Stimulated activated CD4-positive, alpha-beta T cell treated with anti-CD3 and anti-CD28 coated beads, Interleukin-4, amount 100 ng/mL, for 1 hour (primary cell): ENCODE results near the gene AGAP3.

ENCODE experiments used
- DNase-seq: peaks from one replicate; pipeline ENCODE4 v3.0.0-alpha.2; 2020

The AGAP3 gene

DNA sequence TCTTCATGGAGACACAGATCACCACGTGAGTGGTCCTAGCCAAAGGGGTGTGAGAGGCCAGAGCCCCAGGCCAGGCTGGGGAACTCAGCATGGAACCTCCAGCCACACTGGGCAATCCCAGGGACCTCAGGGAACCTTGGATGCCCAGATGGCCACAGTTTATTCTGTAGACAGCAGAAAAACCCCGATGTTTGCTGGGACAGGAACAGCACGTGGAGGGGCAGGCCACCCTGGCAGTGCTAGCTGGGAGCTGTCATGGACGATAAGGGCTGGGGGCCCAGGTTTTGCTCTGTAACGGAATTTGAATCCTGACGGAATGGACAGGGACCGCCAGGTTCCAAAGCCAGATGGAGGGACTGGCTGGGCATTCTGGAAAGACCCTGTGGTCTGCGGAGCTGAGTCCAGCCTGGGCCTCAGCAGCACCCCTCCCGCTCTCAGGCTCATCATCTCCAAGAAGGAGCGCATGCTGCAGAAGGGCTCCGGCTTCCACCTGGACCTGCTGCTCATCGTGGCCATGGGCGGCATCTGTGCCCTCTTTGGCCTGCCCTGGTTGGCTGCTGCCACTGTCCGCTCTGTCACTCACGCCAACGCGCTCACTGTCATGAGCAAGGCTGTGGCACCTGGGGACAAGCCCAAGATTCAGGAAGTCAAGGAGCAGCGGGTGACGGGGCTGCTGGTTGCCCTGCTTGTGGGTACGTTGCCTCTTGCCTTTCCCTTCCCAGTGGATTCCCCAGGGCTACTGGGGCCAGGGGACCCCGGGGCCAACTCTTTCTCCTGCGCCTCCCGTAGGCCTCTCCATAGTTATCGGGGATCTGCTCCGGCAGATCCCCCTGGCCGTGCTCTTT is 11.2 kb upstream of the AGAP3 start:
- no peak for DNase-seq

DNA sequence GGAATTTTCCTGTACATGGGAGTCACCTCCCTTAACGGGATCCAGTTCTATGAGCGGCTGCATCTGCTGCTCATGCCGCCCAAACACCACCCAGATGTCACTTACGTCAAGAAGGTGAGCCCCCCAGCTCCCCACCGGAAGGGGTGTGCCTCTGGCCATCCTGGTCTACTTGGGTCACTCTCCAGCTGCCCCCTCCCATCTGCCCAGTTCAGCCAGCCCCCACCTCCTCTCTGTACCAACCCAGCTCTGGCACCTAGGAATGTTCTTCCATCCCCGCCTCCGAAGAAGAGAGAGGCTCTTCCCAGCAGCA is 10.7 kb upstream of the AGAP3 start:
- DNase-seq: no peak

DNA sequence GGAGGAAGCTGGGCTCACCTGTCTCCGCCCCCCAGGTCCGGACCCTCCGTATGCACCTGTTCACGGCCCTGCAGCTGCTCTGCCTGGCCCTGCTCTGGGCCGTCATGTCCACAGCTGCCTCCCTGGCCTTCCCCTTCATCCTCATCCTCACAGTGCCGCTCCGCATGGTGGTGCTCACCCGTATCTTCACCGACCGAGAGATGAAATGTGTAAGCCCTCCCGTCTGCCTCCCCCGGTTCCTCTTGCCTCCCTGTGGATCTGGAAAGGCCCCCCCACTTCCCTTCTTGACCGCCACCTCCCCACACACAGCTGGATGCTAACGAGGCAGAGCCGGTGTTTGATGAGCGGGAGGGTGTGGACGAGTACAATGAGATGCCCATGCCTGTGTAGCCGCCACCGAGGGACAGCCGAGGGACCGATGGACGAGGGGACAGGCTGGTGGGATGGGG is 10.3 kb upstream of the AGAP3 start:
- DNase-seq: no peak

DNA sequence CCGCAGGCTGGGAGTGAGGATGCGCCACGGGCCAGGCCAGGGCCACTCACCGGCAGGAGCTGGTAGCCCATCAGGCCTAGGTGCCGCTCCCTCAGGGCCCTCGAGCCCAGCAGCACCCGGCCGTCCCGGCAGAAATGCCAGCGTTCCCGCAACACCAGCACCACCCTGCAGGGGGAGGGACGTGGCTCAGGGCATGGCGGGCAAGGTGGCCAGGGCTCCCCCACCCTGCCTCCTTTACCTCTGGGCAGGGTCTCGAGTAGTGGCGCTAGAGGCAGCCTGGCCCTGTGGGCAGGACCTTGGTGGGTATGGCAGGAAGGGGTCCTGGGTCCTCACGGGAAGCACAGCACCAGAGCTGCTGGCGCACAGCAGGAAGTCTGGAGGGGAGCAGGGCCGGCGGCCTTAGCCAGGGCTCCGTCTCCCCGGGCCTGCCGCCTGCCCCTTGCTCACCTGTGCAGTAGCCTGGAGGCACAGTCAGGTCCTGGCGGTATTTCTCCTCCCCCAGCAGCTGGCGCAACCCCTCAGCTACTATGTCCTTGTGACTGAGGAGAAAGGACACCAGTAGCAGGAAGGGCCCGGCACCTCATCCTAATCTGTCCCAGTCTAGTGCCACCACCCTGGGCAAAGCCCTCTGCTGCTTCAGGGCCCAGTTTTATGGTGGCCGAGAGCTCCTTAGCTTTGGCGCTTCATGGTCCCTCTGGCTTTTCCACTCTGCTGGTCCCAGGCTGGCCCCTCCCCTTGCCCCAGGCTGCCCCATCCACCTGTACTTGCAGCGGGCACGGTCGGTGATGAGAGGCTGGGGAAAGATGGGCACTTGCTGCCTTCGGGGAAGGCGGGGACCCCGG is 9.2 kb upstream of the AGAP3 start:
- DNase-seq: no peak

DNA sequence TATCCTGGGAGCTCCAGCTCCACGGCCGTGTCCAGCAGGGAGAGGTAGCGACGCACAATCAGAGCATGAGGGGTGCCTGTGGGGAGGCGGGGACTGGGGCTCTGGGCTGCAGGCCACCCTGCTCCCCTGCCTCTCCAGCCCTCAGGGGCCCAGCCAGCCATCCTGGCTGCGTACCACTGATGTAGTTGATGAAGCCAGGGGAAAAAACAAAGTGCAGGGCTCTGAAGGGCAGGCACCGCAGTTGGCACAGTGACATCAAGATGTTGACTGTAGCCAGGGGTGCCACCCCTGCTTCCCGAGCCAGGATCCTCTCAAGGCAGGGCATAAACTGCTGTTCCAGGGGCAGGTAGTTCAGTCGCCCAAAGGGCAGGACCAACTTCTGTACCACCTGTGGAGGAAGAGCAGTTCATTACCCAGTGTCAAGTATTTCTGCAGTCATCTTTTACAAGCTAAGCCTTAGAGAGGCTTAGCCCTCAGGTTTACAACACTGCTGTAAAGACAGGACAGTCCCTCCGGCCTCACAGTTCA is 8.5 kb upstream of the AGAP3 start:
- DNase-seq: no peak

DNA sequence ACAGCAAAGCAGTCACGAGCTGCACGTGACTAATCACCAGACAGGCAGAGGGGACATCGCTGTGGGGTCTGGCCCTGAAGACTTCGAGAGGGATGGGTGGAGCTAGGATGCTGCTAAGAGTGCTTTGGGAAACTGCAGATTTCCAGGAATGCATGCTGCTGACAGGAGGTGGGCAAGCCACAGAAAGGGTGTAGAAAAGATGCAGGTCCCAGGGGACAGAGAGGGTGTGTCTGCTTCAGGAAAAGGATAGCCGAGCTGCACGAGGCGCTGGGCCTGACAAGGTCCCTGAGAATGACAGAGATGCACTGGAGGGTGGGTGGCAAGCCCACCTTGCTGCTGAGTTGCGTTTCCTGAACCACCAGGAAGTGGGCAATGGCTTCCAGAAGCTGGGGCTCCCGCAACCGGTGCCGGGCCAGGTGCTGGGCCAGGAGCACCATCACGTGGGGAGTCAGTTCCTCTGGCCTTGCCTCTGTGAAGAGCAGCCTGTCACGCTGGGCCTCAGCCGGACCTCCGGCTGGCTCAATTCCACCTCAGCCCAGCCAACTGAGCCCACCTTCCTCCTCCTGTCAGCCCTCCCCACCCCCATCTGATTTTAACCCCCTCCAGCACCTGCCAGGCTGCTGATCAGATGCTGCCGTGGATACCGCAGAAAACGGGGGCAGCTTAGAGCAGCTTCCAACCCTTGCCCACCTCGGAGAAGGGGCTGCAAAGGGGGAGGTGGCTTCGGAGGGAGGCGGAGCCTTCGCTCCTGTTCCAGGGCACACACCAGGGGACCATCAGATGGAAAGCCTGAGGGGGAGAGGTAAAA is 7.8 kb upstream of the AGAP3 start:
- no peak for DNase-seq

DNA sequence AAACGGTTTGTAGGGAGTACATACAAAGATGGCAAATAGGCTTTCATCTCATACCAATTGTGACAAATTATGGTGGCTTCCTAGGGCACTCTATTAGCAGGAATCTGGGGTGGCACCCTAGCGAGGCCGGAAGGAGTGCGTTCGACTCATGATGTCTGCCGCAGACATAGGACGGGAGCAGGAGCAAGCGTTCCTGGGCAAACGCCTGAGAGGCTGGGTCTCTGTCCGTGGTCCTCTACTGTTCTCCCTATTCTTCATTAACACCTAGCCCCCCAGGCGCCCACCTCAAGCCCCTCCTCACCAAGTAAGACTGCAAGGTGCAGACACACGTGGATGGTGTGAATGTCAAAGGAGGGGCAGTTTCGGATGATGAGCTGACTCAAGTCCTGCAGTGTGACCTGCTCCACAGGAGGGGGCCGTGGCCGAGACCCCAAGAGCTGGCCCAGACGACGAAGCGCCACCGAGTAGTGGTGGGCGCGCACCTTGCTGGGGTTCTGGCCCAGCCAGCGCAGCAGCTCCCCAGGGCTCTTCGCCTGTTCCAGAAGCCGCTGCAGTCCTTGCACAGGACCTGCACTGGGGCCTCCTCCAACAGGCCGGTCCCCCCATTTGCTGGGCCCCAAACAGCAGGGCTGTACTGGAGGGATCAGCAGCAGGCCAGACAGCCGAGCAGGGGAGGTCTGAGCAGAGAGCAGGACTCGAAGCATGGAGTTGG is 6.9 kb upstream of the AGAP3 start:
- no peak for DNase-seq

DNA sequence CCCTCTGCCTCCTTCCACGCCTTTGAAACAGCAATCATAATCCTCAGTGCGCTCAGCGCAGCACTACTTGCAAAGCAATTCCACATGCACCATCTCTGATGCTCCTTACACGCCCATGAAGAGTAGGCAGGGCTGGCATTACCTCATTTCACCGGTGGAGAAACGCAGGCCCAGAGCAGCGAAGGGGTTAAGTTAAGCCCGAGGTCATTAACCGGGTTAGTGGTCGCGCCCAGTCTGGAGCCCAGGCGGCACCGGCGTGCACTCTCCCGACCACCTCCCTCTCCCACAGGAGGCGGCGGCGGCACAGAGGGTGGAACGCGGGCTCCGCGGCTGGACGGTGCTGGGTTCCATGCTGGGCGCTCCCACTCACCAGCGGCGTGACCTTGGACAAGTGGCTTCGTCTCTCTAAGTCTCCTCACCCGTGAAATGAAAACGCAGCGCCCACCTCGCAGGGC is 6.2 kb upstream of the AGAP3 start:
- no peak for DNase-seq

DNA sequence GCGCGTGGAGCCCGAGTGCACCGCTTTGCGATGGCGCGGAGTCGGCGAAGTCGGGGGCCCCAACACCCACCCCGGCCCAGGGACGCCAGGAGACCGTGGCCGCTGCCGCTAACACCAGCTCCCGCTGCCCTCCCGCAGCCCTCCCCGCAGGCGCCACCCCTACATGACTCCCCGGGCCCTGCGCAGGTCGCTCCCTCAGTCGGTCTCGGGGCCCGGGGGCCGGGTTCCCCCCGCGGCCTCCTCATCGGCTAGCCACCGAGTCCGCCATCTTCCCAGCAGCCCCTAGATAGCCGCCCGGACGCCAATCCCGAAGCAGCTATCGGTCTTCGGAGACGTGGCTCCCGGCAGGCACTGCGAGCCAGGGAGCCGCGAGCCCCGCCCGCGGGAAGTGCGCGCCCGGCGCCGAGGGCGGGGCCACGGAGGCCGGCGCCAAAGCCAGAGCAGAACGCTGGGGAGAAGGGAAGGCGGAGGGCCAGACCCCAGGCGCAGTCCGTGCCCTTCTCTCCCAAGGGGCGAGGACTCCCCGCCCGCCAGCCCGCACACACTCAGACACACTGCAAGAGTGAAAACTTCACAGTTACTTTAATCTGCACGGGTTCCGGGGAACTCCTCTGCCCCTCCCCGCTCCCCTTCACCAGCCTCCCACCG is 5.6 kb upstream of the AGAP3 start, which contains the start of gene FASTK:
TSS of gene FASTK (minus strand) at position 288 of the 648 bp plus-strand sequence. CDS start at position 245, 43 bp downstream.
- peak; percentile 88 for DNase-seq

DNA sequence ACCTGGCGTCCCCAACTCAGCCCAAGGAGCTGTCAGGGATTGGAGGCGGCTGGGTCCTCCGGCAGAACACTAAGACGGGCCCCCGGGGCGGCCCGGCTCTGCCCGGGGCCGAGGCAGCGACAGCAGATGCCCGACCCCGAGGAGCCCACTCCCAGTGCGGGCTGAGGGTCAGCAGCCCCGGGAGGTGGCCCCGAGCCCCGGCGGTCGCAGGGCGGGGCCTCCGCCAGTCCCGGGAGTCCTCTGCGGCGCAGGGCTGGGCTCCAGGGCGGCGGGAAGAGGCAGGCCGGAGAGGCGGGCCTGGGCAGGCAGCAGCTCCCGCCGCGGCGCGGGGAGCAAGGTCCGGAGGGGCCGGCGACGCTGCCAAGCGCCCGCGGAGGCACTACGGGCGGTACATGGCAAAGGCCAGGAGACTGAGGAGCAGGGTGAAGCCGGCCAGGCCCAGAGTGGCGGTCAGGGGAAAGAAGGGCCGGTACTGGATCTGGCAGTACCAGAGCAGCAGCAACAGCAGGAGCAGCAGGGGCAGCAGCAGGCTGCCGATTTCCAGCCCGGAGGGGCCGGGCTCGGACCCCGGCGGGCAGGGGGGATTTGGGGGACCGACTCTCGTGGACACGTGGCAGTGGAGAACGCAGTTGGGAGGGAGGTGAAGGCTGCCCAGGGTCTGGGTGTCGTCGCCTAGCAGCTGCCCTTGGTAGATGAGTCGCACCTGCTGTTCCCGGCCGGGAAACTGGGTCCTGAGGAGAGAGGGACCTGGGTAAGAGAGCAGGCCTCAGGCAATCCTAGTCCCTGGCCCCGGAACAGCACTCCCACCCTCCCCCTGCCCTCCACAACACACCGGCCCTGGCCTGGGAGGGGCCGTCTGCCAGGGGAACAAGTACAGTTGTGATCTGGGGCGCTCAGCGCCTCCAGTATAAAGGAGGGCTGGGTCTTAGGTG is 4.8 kb upstream of the AGAP3 start:
- no peak for DNase-seq

DNA sequence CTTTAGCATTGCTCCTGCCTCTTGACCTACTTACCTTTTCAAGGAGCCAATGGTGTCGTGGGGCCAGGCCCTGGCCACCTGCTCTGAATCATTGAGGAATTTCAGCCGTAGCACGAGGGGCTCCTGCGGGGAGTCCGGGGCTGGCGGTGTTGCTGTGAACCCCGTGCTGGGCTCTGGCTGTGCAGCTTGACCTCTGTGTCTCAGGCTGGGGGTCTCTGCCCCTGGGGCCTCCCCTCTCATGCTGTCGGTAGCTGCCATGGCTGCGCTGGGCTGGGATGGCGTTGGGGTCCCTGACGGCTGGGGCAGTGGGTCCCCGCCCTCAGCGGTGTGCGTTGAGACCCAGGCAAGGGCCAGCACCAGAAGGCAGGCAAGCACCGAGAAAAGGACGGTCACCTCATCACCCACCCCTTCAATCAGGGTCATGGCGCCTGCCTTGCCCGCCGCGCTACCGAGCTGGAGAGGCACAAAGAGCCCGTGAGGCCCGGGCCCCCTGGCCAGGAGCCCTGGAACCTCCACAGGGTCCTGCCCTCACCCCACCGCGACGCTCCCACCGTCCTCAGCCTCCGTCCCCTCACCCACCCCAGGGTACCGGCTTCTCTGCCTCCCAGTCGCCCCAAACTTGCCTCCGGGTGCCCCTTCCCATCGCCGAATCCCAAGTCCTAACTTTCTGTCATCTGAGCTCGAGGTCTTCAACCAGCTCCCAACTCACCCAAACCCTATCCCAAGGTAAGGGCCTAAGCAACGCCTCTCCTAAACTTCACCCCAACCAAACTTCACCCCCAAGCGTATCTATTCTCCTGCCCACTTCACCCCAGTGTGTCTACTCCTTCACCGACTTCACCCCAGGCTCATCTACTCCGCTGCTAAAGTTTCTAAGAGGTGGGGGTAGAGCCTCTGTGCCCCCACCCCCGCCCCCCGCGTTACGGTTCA is 3.9 kb upstream of the AGAP3 start:
- DNase-seq: no peak

DNA sequence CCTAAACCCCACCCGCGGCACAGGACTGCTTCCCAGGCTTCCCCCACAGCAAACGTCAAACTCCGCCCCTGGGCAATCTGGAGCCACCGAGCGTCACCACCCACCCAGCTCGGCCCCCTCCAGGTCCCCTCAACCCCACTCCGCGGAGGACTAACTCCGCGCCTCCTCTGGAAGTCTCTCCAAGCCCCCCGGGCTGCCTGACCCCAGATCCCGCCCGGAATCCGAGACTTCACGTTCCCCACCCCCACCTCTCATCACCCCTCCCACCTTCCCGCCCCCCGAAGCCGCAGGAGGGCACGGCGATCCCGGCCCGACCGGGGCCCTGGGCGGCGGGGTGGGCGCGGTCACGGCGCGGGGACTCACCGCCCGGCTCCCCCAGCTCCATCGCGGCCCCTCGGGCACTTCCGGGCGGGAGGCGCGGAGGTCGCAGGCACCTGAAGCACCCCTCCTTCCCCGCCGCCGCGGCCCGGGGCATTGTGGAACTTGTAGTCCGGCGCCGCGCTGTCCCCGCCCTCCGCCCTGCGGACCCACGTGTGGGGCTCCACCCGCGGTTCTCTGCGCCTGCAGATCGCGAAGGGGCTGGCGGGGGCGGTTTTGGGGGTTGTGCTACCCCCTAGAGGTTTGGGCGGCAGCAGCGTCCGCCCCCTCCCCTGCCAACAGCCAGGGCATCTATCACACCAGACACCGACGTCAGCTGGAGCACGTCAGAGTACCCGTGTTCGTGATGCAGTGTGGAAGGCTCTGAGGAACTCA is 3.0 kb upstream of the AGAP3 start, which contains the start of gene TMUB1:
TSS of gene TMUB1 (minus strand) at position 423 of the 753 bp plus-strand sequence. CDS start 930 bp downstream, outside the sequence.
- peak; percentile 84 for DNase-seq

DNA sequence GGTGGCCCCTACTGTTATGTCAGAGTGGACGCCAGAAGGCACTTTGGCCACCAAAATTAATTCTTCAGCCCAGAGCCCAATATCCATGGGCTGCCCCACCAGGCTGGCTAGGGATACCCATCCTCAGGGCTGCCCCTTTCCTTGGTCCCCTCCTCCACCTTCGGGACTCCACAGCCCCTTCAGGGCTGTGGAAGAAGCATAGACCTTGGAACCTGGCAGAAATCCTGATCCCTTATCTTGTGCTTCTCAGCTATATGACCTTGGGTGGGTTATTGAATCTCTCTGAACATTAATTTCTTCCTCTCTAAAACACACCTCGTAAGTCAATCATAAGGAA is 2.5 kb upstream of the AGAP3 start:
- DNase-seq: no peak

DNA sequence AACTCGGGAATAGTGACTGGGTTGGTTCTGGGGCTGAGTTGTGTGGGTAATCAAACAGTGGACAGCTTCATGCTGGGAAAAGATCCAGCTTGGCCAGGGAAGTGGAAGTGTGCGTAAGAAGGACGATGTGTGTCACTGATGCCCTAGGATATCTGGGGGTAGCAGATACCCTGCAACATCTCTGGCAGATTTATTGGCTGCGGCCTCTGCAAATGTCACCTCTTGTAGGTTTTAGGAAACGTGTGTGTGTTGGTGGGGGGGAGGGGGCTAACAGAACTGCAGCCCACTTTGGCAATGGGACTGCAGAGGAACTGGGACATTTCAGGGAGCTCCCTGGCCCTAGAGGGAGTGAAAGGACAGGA is 965 bp upstream of the AGAP3 start:
- no peak for DNase-seq

DNA sequence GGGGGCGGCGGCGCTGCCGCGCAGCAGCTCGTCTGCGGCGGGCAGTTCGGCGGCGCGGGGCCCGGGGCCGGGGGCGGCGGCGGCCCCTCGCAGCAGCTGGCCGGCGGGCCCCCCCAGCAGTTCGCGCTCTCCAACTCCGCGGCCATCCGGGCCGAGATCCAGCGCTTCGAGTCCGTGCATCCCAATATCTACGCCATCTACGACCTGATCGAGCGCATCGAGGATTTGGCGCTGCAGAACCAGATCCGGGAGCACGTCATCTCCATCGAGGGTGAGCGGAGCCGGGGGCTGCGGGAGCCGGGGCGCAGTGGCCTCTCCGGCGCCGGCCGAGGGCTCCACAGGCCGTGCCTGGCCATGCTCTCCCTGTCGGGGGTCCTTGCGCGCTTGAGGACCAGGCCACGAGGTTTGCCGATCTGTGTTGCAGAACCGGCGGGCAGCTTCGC is 548 bp downstream of the AGAP3 start:
- DNase-seq: peak; percentile 34

DNA sequence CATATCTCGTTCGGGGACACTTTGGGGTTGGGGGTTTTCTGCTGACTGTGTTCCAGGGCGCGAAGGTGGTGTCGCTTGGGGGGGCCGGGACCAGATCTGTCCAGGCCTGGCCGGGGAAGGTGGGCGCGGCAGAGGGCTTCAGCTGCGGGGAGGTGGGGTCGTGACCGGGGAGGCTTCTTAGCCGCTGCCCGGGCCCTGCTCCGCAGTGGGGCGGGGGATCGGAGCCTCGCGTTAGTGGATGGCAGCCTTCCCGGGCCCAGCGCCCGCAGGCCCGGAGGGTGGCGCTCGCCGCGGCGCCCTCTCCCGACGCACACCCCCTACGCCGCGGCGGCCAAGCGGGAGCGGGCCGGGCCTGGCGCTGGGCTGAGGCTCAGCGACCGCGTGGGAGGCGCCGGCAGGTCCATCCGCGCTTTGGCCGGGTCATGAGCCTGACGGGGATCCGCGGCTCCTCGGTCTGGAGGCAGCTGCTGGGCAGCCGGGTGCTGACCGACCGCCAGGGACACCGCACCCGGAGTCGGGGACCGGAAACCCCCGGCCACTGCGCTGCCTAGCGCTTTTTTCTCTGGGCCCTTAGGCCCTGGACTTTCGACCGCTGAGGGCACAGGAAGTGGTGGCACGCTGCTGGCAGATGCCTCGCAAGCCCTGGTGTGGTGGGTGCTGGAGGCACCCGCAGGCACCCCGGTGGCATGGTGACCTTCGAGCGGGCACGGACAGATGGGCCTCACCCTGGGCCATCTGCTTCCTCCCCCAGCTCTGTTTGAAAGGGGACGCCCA is 1.2 kb downstream of the AGAP3 start:
- peak; percentile 49 for DNase-seq

DNA sequence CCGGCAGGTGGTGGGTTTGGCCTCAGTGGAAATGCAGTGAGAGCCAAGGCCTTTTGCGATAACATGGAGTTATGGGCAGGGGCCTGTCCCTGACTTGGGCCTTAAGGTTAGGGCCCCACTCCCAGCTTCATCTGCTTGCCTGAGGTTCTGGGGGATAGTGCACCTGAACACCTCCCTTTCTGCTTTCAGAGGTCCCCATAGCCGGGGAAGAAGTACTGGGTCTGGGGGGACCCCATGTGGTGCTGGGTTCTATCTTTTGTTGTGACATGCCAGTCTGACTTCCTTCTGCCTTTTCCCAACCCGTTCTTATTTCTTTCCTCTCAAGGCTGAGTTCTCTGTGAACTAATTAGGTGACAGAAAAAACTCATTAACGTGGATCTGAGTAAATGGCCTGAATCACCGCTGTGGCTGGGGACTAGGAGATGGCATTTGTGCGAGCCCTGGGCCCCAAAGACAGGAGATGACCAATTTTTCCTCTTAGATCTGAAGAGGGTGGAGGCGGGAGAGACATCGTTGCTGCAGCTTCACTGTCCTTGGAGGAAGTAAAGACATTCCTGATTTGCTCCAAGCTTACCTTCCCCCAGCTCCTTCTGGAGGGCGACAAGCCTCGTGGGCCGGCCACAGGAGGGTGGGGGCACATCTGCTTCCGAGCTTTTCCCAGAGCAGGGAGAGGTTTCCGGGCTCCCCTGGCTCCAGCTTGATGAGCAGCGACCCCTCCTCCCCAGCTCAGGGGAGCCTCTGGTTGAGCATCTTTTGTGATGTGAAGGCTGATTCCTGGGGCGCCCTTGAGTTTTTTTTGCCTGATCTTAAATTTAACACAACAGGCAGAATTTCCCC is 2.0 kb downstream of the AGAP3 start:
- no peak for DNase-seq
